GM10266 (cell line): Measurements from ENCODE around the gene BEND5.

Experiments used
- DNase-seq: peaks from one replicate; pipeline ENCODE4 v3.0.0; 2012; ENCODE audit errors: extremely low spot score
- TF ChIP-seq, protein P1 (sequence below): IDR thresholded peaks from 2 replicates; pipeline ENCODE4 v1.5.1; 2012; ENCODE audit warnings: mild to moderate bottlenecking, low read depth; ENCODE audit not compliant: control insufficient read depth, insufficient read depth; ENCODE audit errors: missing control alignments

The BEND5 gene

DNA sequence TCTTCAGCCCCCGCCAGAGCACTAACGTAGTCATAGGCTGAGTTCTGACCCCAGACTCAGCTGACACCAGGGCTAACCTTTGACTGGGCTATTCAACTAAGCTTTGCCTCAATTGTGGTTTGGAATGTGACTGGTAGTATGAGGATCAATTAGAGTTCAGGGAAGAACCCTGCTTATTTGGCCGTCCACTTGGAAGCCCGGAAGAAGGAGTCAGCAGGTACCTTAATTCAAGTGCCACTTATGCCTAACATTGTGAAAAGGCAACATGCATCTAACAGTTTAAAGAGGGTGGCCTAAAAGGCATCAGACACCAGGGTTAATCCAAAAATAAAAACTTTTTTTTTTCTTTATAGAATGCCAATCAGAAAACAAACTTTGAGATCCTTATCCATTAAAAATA lies 92.3 kb downstream of the BEND5 start:
- TF ChIP-seq, protein P1, sequence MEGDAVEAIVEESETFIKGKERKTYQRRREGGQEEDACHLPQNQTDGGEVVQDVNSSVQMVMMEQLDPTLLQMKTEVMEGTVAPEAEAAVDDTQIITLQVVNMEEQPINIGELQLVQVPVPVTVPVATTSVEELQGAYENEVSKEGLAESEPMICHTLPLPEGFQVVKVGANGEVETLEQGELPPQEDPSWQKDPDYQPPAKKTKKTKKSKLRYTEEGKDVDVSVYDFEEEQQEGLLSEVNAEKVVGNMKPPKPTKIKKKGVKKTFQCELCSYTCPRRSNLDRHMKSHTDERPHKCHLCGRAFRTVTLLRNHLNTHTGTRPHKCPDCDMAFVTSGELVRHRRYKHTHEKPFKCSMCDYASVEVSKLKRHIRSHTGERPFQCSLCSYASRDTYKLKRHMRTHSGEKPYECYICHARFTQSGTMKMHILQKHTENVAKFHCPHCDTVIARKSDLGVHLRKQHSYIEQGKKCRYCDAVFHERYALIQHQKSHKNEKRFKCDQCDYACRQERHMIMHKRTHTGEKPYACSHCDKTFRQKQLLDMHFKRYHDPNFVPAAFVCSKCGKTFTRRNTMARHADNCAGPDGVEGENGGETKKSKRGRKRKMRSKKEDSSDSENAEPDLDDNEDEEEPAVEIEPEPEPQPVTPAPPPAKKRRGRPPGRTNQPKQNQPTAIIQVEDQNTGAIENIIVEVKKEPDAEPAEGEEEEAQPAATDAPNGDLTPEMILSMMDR: no peak
- no peak for DNase-seq

DNA sequence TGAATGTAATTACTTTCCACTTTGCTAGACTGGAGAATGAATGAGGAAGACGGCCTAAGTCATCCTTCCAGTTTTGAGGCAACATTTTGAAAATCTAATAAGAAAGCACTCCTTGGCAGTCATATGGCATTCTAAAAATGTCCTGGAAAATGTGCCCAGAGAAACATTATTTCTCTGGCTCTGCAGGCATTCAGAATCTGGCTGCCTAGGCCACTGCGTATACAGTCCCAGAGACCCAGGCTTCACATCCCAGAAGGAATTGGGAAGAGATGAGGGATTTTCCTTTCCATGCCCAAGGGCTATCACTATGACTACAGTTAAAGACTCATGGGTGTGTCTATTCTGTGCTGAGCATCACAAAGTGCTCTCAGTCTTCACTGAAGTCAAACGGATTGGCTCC lies 92.9 kb downstream of the BEND5 start:
- TF ChIP-seq, protein P1: no peak
- no peak for DNase-seq

DNA sequence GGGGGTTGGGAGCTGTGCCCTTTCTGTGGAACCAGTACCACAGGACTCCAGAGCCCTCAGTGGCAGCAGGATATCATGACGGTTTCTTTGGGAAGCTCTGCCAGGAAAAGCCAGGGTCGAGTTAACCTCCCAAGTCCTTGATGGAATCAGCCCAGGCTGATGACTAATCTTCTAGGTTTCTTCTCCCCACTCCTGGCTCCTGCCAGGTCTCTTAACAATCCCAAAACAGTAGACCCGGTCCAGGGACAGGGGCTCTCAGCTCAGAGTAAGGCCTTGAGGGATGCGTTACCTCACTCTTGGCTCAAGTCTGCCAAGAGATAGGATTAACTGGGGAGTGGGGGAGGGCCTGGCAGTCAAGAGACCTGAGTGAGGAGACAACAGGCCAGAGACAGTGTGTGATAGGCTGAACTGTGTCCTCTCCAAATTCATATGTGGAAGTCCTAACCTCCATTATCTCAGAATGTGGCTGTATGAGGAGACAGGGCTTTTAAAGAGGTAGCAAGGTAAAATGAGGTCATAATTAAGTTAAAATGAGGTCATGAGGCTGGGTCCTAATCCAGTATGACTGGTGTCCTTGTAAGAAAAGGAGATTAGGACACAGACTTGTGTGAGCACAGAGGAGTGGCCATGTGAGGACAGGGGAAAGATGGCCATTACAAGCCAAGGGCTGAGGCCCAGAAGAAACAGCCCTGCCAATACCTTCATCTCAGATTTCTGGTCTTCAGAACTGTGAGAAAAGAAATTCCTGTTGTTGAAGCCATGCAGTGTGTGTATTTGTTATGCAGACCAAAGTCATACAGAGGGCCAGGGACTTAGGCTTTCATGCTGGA lies 95.0 kb downstream of the BEND5 start:
- DNase-seq: no peak
- TF ChIP-seq, protein P1: no peak

DNA sequence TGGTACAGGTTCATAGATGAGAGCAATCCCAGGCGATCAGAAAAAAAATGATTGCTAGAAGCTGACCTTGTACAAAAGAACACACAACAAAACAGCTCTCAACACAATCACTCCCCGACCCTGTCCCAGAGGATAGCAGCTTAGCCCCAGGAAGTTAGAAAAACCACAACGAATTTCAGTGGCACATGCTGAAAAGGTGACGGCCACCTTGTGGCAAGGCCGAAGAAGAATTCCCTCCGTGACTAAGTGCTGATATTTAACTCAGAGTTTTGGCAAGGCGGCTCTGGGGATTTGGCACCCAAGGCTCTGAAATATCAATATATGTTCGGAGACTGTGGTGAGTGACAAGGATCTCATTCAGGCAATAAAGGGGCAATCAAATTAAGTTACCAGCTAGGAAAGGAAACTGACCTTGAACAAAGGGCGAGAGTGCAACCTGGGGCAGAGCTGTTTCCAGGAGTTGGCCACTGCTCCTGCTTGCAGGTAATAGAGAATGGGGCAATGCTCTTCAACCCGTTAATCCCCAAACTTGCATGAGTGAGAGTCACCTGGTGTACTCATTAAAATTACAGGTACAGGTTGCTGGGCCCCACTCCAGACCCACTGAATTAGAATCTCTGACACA lies 96.2 kb downstream of the BEND5 start:
- TF ChIP-seq, protein P1: no peak
- no peak for DNase-seq

DNA sequence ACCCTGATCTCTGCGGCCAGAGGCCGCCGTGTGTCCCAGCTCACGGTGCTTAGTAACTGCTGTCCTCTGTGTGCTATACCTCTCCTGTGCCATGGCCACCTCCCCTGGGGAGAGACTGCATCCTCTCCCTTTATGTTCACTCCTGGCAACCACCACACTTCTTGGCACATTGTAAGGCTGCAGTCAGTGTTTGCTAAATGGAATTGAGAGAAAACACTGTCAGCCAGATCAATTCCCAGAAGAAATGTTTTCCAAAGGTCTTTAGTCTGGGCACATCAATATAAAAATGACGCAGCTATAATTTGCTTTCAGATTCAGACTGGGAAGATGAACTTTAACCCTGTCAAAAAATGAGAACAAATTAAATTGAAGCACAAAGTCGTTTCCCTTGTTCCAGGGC lies 96.8 kb downstream of the BEND5 start:
- DNase-seq: no peak
- TF ChIP-seq, protein P1: no peak

DNA sequence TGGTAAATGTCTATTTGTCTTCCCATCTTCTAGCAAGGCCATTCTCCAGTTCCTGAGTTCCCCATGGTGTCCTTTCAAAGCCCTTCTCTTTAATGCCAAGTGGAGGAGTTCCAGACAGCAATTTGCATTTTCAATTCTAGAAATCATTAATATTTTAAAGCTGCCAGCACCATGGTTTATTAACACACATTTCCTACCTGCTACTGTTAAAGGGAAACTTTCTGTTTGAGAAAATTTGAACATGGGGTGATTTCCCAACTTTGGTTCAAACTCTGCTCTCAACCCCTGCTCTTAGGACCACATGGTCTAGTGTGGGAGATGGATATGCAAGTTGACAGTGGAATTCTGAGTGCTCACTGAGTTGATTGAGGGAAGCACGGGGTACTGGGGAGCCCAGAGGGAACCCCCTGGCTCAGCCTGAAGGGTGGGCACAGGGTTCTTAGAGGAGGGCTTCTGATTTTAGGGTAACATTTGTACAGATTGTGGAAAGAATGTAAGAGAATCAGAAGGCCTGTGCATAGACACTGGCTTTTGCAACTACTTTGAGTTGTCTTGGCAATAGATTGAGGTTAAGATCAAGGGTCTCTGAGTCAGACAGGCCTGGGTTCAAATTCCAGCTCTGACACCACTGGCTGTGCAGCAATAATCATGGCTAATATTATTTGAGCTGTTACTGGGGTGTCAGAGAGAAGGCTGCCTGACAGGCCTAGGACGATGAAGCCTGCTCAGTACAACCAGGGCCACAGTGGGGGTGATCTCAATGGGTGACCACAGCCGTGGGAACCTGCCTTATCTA lies 97.8 kb downstream of the BEND5 start:
- TF ChIP-seq, protein P1: no peak
- DNase-seq: no peak
